Gastrocnemius medialis (tissue), 4 donors: ENCODE measurements around the gene EYA4.

ENCODE experiments used
- CTCF ChIP-seq, 5 experiments: fragments of 450-650 bp in 3 of 5; fragments of 200-600 bp in 2 of 5; sonication (generic) in 2 of 5; IDR thresholded peaks in 4 of 5; conservative IDR thresholded peaks in 1 of 5; 1 replicate in 4 of 5; 2 replicates in 1 of 5; pipeline ENCODE4 v1.5.1; 2016 to 2019; ENCODE audit warnings: antibody characterized with exemption in 5 of 5, mild to moderate bottlenecking in 3 of 5, moderate library complexity in 3 of 5
- POLR2A ChIP-seq, 2 donors: fragments of 450-650 bp; IDR thresholded peaks; one replicate each; pipeline ENCODE4 v1.6.1; 2017; ENCODE audit warnings: antibody characterized with exemption in 2 of 2, mild to moderate bottlenecking in 2 of 2, moderate library complexity in 2 of 2

DNA sequence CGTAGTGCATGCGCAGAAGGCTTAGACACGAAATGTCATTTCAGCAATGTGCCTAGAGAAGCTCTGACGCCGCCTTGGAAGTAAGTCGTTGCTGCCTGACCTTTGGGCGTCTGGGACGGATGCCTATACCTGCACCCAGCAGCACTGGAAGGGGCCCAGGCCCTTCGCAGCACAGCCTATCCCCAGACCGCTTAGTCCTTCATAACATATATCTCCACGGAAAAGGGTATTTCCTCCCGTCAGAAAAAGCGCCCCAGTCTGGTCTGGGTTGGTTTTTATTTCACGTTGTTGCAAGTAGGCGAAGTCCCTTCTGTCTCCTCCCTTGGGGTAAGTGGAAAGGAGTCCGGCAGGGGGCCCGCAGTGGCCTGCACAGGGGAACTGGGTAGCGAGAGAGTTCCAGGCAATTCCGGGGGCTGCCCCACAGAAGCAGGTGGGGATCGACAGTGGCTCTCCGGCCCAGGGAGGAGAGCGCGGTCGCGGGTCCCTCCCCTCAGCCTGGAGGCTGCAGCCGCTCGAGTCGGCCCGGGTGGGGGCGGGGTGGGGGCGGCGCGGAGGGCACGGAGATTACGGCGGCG is 559 bp upstream of the EYA4 start:
- TF ChIP-seq CTCF (IDR thresholded peaks at IDR 0.05 in 4 of 5, conservative IDR thresholded peaks at IDR 0.05 in 1 of 5) (peak in 3 of 5 experiments; percentile 30 to 52 (median 33)), POLR2A (IDR thresholded peaks at IDR 0.05) (peak in 1 of 2 donors; percentile 44)
